RWPE1 (cell line): Measurements from ENCODE around the gene RBMS2.

Source experiments
- CTCF ChIA-PET: fragments of 350-600 bp; sonication (Branson Sonifier 250); formaldehyde crosslinking; extraction: SDS; loops from one replicate; lab custom pipeline; 2021; lab: Yijun Ruan, JAX
- POLR2A ChIA-PET: fragments of 400-600 bp; formaldehyde crosslinking; extraction: SDS; loops from one replicate; lab custom pipeline; 2020; ENCODE audit warnings: antibody characterized with exemption; ENCODE audit not compliant: low non-redundant PET; lab: Yijun Ruan, JAX
- DNase-seq: peaks from one replicate; pipeline ENCODE4 v3.0.0; 2012; ENCODE audit warnings: low spot score
- H3K27ac ChIP-seq: fragments of 450-650 bp; 2 replicates; pipeline ENCODE4 v1.5.1; 2017
- CTCF ChIP-seq: fragments of 450-650 bp; conservative IDR thresholded peaks from 2 replicates; pipeline ENCODE4 v1.5.1; 2017; ENCODE audit warnings: low read depth, mild to moderate bottlenecking

Gene RBMS2

GRCh38 chr12:56636675-56637540 lies 115.3 kb downstream of the RBMS2 start:
- H3K27ac ChIP-seq = peak overlapping the region; percentile 95
- peak; percentile 99 for DNase-seq
- peak; percentile 88 for TF ChIP-seq CTCF
- ChIA-PET CTCF (interaction anchor here (0.5 to 1.6 kb wide), 23 partner anchors 8 to 1068 kb away, joined by 3 to 11 read pairs (median 4); no protein-coding TSS in a partner anchor), POLR2A (interaction anchor here (1.1 kb wide), 1 partner anchor 9 kb away, joined by 3 read pairs; the partner anchor contains the start of gene ATP5F1B)

GRCh38 chr12:56637621-56638020 lies 116.0 kb downstream of the RBMS2 start:
- POLR2A ChIA-PET = no interaction called here
- H3K27ac ChIP-seq = no peak overlapping the region
- no peak for DNase-seq
- no peak for TF ChIP-seq CTCF
- CTCF ChIA-PET = no interaction called here

- POLR2A ChIA-PET = no interaction called here
- no peak for TF ChIP-seq CTCF
- CTCF ChIA-PET = interaction anchor here (0.9 kb wide), 1 partner anchor 11 kb away, joined by 3 read pairs; the partner anchor contains the start of gene BAZ2A
- peak overlapping the region; percentile 53 for H3K27ac ChIP-seq
- no peak for DNase-seq
These were observed 119.6 kb downstream of the RBMS2 start for GRCh38 chr12:56641219-56641618.

- no peak for DNase-seq
- peak overlapping the region; percentile 88 for H3K27ac ChIP-seq
- ChIA-PET POLR2A (no interaction called here), CTCF (no interaction called here)
- no peak for TF ChIP-seq CTCF
These were observed 123.0 kb downstream of the RBMS2 start for GRCh38 chr12:56644654-56645053.

GRCh38 chr12:56645201-56645716 lies 123.6 kb downstream of the RBMS2 start:
- ChIA-PET POLR2A (interaction anchor here (0.6 to 0.9 kb wide), 2 partner anchors 8 to 14 kb away, joined by 3 to 8 read pairs; no protein-coding TSS in a partner anchor), CTCF (interaction anchor here (0.7 kb wide), 1 partner anchor 9 kb away, joined by 4 read pairs; no protein-coding TSS in a partner anchor)
- H3K27ac ChIP-seq = peak overlapping the region; percentile 88
- TF ChIP-seq CTCF = no peak
- peak; percentile 3 for DNase-seq
